HG03175 (cell line): ENCODE data around the gene DEFB131B.
"Not testable (repeated sequence)": the region's sequence is repeated elsewhere in the genome, so short reads cannot be mapped to it uniquely, and the experiment has no call there.

Experiments used
- ATAC-seq: cut with Tn5 transposase; IDR thresholded peaks from one replicate; pipeline ENCODE4 v1.9.1; 2021; ENCODE audit warnings: mild to moderate bottlenecking, moderate library complexity; ENCODE audit not compliant: unreplicated experiment

Gene DEFB131B

DNA sequence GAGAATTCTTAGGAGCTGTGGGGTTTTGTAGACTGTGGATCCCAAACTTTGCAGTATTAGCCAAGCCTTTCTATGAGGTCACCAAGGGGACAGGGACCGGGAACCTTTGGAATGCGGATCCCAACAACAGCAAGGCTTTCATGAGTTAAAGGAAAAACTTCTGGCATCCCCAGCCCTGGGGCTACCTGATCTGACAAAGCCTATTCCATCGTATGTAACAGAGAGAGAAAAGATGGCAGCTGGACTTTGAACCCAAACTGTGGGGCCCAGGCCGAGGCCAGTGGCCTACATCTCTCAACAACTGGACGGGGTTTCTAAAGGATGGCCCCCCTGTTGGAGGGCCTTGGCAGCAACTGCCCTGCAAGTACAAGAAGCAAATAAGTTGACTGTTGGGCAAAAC lies 32.5 kb downstream of the DEFB131B start:
- not testable (repeated sequence) for ATAC-seq

DNA sequence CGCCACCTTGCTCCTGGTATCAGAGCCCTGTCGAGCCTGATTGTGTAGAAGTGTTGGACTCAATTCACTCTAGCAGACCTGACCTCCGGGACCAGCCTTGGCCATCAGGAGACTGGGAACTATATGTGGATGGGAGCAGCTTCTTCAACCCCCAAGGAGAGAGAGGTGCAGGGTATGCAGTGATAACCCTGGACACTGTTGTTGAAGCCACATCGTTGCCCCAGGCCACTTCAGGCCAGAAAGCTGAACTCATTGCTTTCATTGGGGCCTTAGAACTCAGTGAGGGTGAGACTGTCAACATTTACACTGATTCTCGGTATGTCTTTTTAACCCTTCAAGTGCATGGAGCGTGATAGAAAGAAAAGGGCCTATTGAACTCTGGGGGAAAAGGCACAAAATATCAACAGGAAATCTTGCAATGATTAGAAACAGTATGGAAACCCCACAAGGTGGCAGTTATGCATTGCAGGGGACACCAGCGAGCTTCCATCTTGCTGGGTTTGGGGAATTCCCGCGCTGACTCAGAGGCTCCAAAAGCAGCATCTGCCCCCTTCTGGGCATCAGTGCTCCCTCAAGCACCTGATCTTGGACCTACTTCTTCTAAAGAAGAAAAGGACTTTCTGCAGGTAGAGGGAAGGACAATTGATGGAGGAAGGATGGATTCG lies 33.2 kb downstream of the DEFB131B start:
- not testable (repeated sequence) for ATAC-seq

GRCh38 chr11:71911986-71912340 lies 33.7 kb downstream of the DEFB131B start:
- not testable (repeated sequence) for ATAC-seq

DNA sequence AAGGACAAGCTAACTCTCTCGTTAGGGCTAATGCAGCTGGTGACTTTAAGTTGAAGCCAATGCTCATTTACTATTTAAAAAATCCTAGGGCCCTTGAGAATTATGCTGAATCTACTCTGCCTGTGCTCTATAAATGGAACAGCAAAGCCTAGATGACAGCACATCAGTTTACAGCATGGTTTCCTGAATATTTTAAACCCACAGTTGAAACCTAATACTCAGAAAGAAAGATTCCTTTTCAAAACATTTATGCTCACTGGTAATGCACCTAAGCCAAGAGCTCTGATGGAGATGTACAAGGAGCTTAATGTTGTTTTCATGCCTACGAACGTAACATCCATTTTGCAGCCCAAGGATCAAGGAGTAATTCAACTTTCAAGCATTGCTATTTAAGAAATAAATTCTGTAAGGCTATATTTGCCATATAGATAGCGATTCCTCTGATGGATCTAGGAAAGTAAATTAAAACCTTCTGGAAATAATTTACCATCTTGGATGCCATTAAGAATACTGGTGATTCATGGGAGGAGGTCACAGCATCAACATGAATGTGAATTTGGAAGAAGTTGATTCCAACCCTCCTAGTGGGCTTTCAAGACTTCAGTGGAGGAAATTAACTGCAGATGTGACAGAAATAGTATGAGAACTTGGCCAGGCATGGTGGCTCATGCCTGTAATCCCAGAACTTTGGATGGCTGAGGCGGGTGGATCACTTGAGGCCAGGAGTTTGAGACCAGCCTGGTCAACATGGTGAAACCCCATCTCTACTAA lies 35.7 kb downstream of the DEFB131B start:
- no peak for ATAC-seq

DNA sequence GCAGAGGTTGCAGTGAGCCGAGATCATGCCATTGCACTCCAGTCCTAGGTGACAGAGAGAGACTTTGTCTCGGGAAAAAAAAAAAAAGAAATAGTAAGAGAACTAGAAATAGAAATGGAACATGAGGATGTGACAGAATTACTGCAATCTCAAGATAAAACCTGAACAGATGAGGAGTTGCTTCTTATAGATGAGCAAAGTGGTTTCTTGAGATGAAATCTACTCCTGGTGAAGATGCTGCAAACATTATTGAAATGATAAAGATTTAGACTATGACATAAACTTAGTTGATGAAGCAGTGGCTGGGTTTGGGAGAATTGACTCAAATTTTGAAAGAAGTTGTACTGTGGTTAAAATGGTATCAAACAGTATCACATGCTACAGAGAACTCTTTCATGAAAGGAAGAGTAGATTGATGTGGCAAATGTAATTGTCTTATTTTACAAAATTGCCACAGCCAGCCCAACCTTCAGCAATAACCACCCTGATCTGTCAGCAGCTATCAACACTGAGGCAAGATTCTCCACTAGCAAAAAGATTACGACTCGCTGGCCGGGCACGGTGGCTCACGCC lies 36.5 kb downstream of the DEFB131B start:
- no peak for ATAC-seq

- no peak for ATAC-seq
These were observed 39.4 kb downstream of the DEFB131B start for GRCh38 chr11:71917646-71918140.

GRCh38 chr11:71927820-71928736 lies 49.8 kb downstream of the DEFB131B start, which contains the start of gene XNDC1N:
TSS of gene XNDC1N (minus strand) at chr11:71928594. CDS start at chr11:71923353, 5,241 bp downstream.
- peak; percentile 72 for ATAC-seq

DNA sequence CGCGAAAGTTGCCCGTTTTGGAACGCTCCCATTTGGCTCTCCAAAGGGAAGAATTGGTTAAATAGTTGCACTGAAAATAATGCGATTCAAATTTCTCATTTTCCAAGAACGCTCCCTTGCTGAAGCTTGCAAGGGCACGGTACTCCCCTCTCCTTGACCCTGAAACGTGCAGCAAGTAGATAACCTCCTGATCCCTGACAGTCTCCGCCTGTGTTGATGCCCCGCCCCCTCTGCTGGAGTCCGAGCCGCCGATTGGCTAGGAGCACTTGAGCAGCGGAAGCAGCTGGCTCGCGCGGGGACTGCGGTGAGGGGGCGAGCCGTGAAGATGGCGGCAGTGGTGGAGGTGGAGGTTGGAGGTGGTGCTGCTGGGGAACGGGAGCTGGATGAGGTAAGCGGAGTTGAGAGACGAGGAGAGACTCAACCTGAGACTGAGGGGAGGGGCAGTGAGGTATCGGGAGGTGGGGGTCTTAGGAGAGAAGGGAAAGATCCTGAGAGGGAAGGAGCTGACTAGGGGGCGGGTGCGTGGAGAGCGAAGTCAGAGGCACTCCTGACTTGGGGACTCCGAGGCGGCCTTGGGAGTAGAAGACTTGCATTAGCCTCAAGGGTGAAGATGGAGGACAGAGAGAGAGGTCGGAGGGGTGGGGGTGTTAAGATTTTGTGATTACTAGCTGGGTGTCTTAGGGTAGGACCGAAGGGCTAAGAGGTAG lies 50.6 kb downstream of the DEFB131B start, which contains the start of gene RNF121:
Gene RNF121, plus strand, starts transcription at position 310 of the 707 bp plus-strand sequence. Its CDS starts 16 bp downstream, at position 326.
- ATAC-seq, result peak; percentile 88

GRCh38 chr11:71929491-71929890 lies 51.2 kb downstream of the DEFB131B start:
- ATAC-seq, result no peak

DNA sequence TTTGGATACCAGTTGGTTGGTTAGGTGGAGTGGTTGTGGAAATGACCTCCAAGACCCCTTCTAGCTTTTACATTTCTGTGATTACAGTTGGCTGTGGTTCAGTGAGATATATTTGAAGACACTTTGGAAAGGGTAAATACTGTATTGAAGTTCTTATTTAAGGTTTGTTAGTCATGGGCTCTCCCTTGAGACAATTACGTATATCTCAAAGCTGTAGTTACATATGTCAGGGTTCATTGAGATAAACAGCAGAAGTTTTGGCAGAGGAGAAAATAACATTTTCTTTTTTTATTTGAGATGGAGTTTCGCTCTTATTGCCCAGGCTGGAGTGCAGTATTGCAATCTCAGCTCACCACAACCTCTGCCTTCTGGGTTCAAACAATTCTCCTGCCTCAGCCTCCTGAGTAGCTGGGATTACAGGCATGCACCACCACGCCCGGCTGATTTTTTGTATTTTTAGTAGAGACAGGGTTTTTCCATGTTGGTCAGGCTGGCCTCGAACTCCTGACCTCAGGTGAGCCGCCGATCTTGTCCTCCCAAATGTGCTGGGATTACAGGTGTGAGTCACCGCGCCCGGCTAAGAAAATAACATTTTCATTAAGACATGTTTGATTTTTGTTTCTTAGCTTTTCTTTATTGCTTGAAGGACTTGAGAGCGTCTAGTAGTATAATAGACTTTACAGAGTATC lies 52.4 kb downstream of the DEFB131B start:
- no peak for ATAC-seq

GRCh38 chr11:71931245-71931602 lies 53.0 kb downstream of the DEFB131B start:
- ATAC-seq, result no peak

DNA sequence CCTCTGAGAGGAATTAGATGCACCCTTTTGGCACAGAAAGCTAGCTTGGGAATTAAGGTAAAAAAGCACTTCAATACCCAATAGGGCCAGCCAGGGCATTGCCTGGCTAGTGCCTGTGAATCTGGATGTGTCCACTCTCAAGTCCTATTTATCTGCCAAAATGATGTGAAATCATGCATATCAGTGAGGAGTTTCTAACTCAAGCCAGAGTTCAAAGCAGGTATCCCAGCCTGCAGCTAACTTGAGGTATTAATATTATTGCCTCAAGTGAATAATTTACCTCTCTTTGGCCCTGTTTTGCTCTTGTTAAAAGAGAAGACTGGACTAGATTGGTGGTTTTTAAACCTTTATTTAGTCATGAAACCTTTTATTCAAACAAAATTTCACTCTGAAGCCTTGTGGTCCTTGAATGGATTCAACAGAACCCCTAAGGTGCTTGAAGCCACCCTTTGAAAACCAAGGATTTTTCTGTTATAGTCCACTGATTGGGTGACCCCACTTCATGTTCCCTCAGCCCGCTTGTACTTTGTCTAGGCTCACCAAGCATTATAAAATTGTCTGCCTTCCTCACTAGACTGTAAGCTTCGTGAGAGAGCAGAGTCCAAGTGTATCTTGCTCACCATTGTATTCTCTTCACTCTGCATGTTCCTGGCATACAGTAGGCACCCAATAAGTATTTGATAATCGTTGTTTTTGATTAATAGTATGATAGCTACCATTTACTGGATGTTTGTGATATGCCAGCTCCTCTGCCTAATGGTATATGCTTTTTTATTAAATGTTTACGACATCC lies 55.1 kb downstream of the DEFB131B start:
- ATAC-seq, result no peak
